ENCODE measurements around the gene CLIP2.

The CLIP2 gene

GRCh38 chr7:74449809-74450397, 160.7 kb downstream of the CLIP2 start:
- DNase-seq: peak; percentile 70

DNA sequence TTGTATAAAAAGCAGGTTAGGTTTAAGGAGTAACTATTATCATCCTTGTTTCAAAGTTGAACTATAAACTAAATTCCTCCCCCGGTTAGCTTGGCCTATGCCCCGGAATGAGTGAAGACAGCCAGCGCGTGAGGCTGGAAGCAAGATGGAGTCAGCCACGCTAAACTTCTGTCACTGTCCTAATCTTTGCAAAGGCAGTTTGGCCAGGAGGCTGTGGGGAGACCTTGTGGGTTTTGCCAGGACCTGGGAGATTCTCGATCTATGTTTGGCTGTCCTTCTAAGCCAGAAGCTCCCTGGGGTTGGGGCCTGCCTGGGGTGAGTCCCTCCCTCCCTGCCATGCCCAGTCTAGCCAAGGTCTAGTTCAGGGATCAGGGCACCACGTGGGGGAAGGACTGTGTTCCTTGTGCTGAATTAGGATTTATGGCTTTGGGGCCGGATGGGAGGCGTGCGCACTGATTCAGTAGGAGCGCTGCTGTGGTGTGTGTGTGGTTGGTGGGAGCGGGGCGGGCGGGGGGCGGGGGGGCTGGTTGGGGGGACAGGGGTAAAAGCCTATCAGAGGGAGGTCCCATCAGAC, 163.6 kb downstream of the CLIP2 start:
- DNase-seq: no peak

DNA sequence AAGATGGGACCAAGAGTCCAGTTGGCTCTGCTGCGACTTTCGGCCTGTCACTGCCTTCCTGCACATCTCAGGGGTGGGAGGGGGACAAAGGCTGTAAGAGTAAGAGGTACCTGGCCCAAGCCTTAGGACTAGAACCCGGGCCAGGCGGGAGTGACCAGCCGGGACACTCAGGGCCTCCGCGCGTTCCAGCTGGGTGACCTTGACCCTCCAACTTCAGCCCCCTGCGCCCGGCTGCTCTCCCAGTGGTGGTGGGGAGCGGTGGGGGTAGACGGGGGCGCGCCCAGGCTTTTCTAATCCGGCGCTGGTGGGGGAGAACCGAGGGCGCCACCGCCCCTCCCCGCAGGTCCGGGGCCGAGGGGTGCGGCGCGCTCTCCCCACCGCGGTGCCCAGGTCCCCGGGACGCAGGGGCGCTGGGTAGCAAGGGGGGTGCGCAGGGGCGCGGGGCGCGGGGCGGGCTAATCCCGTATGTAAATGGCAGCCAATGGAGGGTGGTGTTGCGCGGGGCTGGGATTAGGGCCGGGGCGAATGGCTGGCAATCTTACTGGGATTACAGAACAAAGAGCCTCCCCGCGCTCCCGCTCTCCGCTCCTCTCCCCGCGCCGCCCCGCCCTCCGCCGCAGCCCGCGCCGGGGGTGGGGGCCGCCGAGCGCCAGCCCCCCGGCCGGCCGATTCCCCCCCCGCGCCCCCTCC, 164.3 kb downstream of the CLIP2 start, which contains the start of gene GTF2IRD1:
GTF2IRD1 (plus strand) TSS at position 585 of the 690 bp plus-strand sequence. CDS start 54,175 bp downstream, outside the sequence.
- DNase-seq: peak; percentile 47

GRCh38 chr7:74454021-74454924, 165.1 kb downstream of the CLIP2 start:
- no peak for DNase-seq

- DNase-seq: no peak
Observed at GRCh38 chr7:74454925-74455288, 165.7 kb downstream of the CLIP2 start.

- no peak for DNase-seq
Observed at GRCh38 chr7:74455291-74455804, 166.1 kb downstream of the CLIP2 start.
